HG03060 (cell line): ENCODE measurements around the gene ZNF284.
A peak's percentile ranks its signal among the peaks of the same experiment; 100 is the strongest.

Source experiments
- ATAC-seq: cut with Tn5 transposase; IDR thresholded peaks from one replicate; pipeline ENCODE4 v1.9.1; 2021; ENCODE audit warnings: low read depth, moderate number of reproducible peaks; ENCODE audit not compliant: unreplicated experiment

Gene ZNF284

DNA sequence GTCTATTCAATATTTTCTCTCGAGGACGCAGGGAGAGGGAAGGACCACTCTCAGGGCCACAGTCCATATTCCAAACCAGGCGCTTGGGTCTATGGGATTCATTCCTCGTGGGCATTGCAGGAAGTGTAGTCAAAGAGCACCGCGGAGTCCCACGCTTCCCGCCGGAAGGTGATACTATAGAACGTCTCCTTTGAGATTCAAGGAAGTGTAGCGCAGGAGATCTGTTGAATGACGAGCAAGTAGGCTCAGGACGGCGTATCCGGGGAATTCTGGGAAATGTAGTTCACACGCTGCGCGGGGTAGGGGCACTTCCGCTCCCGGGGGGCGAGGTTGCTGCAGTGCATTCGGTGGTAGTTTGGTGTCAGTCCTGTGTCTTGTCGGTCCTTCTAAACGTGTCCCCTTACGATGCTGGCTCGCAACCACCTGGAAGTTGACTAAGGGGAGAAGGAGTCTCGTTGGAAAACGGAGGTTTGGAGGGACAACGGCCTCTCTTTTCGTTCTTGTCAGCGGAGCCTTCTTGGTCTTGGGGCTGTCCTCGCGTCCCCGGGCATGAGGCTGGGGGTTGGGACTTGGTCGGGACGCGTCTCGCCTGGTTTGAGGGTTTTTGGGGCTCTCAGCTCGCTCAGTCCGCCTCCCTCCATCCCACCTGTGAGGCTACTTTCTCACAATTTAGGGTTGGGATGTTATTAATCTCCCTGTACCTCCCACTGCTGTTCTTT is at the start of gene ZNF284:
Gene ZNF284, plus strand, starts transcription at position 336 of the 719 bp plus-strand sequence. CDS start 4,231 bp downstream, outside the sequence.
- ATAC-seq, result no peak

DNA sequence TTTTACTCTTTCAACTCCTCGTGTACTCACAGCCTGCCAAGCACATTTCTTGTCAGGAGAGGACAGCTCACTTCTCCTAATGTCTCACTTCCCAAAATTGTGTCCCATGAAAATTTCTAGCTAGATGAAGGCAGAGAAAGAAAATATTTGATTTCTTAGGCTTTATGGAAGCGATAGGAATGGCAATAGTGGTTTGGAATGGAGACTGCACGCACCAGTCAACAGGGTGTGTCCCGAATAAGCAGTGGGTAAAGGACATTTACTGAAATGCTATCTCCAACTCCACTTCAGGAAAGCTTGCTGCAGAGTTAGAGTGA is 47.1 kb upstream of the ZNF284 start:
- ATAC-seq, result no peak

DNA sequence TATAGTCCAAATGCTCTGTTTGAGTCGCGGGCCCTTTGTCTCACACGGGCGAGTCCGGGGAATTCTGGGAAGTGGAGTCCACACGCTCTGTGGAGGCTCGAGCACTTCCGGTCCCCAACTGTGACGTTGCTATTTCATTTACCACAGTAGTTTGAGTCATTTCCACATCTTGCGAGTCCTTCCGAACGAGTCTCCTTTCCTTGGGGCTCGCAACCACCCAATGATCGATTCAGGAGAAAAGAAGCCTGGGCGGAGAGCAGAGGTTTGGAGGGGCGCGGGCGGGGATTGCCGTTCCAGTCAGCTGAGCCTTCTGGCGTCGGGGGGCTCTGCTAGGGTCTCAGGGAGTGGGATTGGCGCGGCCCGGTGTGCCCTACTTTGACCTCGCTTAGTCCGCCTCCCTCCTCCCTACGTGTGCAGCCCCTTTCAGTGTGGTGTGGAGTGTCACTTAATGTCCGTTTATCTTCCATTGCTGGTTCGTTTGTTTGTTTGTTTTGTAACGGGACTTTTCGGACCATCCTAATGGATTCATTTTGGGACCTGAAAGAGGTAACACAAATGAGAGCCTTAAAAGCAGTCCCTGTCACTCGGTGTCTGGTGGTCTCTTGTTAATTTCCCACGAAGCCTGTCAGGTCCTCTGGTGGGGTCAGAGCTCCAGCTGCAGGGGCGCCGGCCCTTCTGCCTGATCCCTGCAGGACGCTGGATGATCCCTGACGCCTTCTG is 46.6 kb upstream of the ZNF284 start, which contains the start of gene ZNF222:
Gene ZNF222, plus strand, starts transcription at position 163 of the 720 bp plus-strand sequence. Its CDS starts 58 bp downstream, at position 221.
- ATAC-seq, result no peak

DNA sequence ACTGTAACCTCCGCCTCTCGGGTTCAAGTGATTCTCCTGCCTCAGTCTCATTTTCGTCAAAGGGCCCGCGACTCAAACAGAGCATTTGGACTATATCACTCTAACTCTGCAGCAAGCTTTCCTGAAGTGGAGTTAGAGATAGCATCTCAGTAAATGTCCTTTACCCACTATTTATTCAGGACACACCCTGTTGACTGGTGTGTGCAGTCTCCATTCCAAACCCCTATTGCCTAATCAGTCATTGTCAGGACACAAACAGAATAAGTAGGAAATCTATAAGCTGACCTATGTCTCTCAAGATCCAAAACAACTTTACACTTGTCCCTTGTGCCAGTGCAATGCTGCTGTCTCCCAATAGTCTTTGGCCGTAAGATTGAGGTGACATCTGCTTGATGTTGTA is 45.3 kb upstream of the ZNF284 start:
- ATAC-seq, result no peak

DNA sequence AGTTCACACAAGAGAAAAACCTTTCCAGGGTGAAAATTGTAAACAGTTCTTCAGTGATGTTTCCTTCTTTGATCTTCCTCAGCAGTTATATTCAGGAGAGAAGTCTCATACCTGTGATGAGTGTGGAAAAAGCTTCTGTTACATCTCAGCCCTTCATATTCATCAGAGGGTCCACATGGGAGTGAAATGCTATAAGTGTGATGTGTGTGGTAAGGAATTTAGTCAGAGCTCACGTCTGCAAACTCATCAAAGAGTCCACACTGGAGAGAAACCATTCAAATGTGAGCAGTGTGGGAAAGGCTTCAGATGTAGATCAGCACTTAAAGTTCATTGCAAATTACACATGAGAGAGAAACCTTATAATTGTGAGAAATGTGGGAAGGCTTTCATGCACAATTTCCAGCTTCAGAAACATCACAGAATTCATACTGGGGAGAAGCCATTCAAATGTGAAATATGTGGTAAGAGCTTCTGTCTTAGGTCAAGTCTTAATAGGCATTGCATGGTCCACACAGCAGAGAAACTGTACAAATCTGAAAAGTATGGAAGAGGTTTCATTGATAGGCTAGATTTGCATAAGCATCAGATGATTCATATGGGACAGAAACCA is 39.9 kb upstream of the ZNF284 start:
- no peak for ATAC-seq

DNA sequence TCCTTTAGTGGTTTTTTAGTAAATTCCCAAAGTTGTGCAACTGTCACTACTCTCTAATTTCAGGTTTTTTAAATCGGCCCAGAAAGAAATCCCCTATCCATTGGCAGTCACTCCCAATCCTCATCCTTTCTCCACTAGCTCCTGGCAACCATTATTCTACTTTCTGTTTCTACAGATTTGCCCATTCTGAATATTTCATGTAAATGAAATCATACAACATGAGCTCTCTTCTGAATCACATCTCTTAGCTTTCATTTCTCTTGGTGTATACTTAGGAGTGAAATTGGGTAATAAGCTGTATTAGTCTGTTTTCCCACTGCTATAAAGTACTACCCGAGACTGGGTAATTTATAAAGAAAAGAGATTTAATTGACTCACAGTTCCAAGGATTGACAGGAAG is 29.8 kb upstream of the ZNF284 start:
- ATAC-seq, result no peak

DNA sequence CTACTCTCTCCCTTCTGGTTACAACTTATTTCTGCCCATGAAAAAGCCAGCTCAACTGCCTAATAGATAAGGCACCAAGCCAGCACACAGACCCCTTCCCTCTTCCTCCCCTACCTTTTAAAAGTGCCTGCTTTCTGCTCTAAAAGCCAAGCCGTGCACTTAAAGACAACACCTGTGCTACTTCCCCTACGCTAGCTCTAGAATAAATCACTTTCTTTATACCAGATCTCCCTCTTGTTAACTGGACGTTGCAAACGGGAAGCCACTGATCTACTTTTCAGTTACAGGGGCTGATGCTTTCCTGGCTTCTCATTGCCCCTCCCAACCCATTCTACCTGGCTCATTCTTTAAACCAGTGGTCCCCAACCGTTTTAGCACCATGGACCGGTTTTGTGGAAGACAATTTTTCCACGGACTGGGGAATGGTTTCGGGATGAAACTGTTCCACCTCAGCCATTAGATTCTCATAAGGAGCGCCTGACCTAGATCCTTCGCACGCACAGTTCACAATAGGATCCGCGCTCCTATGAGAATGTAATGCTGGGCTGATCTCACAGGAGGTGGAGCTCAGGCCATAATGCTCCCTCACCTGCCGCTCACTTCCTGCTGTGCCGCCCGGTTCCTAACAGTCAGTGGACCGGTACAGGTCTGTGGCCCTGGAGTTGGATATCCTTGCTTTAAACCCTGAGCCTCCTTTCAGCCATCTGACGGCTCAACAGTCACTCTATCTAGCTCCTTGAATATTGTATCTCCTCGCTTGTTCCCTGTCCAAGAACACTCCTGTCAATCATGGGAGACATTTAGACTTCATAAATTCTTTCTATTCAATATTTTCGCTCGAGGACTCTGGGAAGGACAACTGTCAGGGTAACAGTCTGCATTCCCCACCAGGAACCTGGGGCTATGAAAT is 21.0 kb upstream of the ZNF284 start:
- no peak for ATAC-seq

DNA sequence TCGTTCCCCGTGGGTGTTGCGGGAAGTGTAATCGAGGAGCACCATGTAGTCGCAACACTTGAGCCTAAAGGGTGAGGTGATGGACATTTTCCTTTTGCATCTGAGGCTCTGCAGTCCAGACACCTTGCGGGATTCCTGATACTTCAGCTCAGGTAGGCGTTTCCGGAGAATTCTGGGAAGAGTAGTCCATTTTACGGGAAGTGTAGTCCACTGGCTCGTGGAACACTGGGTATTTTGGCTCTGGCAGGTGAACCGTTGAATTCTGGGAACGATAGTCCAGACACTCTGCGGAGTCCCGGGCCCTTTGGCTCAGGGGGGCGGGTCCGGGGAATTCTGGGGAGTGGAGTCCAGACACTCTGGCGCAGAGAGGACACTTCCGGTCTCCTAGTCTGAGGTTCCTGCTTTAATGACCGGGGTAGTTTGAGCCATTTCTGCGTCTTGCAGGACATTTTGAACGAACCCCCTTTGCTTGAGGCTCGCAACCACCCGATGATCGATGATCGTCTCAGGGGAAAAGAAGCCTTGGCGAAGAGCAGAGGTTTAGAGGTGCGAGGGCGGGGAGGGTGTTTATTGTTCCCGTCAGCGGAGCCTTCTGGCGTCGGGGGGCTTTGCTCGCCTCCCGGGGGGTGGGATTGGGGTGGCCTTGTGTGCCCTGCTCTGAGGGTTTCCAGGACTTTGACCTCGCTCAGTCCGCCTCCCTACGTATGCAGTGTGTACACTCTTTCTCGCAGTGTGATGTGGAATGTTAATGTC is 20.1 kb upstream of the ZNF284 start, which contains the start of gene ZNF223:
Gene ZNF223, plus strand, starts transcription at position 387 of the 753 bp plus-strand sequence. CDS start 3,141 bp downstream, outside the sequence.
- no peak for ATAC-seq

DNA sequence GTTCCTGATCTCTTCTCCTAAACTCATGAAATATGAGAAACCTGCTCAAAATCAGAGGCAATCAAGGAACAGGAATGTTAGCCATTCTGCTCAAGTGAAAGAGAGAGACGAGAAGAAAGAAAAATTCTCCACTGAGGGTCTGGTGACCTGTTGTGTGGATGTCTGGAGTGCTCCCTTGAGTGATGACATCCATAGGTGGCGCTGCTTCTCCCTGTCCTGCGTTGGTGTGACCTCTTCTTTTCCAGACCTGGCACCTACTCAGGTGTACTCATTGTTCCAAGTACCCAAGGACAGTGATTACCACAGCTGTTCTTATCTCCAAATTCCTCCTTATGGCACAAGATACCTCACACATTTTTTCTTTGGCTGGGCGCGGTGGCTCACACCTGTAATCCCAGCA is 16.1 kb upstream of the ZNF284 start:
- no peak for ATAC-seq

DNA sequence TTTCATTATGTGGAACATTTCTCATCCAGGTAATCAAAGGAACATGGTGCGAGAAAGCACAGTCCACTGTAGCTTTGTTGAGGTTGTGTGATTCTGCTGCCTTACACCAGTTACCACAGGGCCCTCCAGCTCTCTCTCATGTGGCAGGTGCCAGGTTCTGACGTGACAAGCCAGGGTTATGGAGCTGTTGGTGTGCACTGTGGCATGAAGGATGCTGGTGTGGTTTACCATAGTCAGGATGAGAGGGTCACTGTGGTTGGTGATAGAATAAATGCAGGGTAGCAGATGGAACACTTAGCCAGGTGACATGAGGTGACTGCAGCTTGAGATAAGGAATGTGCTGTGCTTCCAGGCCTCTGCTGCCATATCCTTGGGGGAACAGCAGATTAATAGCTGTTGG is 12.7 kb upstream of the ZNF284 start:
- no peak for ATAC-seq

DNA sequence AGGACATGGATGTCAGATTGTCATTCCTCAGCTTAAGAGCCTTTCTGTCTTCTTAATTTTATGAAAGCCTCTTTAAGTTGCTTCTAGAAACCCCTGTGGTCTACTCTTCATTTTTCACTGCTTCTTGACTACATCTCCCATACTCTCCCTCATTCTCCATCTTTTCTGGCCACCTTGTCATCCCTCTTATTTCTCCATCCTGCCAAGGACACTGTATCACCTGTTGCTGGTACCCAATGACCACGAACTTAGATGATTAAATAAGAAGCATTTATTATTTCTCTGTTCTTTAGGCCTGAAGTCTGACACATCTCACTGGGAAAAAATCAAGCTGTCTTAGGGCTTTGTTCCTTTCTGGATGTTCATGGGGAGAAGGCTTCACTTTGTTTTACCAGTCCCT is 10.9 kb upstream of the ZNF284 start:
- ATAC-seq, result no peak

DNA sequence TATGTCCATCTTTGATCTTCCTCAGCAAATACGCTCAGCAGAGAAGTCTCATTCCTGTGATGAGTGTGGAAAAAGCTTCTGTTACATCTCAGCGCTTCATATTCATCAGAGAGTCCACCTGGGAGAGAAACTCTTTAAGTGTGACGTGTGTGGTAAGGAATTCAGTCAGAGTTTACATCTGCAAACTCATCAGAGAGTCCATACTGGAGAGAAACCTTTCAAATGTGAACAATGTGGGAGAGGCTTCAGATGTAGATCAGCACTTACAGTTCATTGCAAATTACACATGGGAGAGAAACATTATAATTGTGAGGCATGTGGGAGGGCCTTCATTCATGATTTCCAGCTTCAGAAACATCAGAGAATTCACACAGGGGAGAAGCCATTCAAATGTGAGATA is 5.7 kb upstream of the ZNF284 start:
- no peak for ATAC-seq

DNA sequence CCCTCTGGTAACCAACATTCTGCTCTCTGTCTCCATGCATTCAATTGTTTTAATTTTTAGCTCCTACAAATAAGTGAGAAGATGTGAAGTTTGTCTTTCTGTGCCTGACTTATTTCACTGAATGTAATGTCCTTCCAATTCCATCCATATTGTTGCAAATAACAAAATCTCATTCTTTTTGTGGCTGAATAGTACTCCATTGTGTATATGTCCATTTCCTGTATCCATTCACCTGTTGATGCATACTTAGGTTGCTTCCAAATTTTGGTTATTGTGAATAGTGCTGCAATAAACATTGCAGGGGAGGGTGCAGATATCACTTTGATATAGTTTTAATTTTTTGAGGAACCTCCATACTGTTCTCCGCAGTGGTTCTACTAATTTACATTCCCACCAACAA is 2.5 kb upstream of the ZNF284 start:
- no peak for ATAC-seq

DNA sequence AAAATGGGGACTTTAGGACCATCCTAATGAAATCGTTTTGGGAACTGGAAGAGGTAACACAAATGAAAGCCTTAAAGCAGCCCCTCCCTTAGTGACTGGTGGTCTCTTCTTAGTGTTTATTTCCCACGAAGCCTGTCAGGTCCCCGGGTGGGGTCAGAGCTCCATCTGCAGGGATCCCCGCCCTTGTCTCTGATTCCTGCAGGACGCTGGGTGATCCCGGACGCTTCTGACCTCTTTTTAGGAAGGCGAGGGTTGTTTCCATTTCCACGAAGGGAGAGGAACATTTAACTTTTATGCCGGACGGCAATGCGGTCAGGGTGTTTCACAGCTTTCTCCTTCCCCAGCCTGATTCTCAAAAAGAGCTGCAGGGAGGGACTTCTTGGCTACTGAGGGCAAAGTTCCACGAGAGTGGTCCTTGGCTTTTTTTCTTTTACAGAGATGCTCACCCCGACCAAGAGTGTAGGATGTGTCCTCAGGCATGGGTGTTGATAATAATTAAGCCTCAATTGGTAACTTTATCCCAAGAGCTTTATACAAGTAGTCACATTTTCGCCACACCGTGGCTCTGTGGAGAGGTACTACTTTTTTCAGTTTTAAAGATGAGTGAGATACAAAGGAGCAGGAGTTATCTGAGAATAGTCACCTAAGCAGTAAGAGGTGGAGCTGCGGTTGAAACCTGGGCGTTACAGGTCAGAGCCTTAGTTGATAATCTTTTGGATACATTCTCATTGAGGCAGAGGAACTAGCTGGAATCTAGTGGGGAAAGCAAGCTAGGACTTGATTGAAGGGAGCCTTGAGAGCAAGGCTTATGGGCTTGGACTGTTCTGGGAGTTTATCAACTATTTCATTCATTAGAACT is 813 bp downstream of the ZNF284 start:
- ATAC-seq, result no peak

DNA sequence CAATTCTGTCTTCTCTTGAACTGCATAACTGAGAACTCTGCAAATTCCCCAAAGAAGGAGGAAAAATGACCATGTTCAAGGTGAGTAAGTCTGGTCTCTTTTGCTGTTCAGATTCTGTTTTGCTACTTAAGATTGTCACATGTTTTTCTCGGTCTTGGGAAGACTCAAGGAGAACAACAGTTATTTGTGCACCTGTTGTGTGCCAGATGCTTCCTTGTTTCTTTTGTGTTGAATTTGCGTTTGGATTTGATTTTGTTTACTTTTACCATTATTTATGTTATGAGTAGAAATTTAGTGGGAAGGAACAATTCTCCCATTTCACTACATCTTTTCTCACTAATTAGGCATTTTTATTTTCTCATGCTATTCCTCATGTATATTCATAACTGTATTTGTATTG is 4.4 kb downstream of the ZNF284 start:
- no peak for ATAC-seq

DNA sequence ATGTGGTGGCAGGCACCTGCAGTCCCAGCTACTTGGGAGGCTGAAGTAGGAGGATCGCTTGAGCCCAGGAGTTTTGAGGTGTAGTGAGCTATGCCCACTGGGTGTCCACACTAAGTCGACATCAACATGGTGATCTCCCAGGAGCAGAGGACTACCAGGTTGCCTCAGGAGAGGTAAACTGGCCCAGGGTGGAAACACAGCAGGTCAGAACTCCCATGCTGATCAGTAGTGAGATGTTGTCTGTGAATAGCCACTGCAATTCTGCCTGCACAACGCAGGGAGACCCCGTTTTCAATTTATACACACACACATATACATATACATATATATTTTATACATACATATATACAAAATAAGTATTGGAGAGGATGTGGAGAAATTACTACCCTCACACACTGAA is 20.1 kb downstream of the ZNF284 start:
- ATAC-seq, result no peak

DNA sequence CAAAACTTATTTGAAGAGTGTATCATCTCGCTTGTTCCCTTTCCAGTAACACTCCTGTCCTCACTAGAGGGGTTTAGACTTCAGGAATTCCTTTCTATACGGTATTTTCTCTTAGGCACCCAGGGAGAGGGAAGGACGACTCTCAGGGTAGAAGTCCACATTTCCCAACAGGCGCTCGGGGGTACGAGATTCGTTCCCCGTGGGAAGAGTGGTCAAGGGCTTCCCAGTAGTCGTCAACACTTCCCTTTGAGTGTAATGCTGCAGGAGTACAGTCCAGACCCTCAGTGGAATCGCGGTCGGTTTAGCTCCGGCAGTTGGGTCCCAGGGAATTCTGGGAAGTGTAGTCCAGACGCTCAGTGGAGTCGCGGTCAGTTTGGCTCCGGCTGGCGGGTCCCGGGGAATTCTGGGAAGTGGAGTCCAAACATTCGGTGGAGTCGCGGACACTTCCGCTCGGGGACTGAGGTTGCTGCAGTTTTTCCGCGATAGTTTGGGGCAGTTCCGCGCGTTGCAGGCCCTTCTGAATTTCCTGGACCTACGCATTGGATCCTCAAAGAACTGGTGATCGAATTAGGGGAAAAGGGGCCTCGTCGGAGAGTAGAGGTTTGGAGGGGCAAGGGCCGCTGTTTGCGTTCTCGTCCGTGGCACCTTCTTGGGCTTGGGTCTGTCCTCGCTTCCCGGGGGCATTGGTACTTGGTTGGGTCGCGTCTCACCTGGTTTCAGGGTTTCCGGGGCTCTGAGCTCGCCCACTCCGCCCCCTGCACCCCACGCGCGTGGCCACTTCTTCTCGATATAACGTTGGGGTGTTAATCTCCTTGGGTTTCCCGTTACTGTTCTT is 22.2 kb downstream of the ZNF284 start, which contains the start of gene ZNF224:
Gene ZNF224, plus strand, starts transcription at position 431 of the 835 bp plus-strand sequence. CDS start 3,513 bp downstream, outside the sequence.
- peak; percentile 61 for ATAC-seq

DNA sequence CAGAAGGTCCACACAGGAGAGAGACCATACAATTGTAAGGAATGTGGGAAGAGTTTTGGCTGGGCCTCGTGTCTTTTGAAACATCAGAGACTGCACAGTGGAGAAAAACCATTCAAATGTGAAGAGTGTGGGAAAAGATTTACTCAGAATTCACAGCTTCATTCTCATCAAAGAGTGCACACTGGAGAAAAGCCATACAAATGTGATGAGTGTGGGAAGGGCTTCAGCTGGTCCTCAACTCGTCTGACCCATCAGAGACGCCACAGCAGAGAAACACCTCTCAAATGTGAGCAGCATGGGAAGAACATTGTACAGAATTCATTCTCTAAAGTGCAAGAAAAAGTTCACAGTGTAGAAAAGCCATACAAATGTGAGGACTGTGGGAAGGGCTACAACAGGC is 35.8 kb downstream of the ZNF284 start:
- ATAC-seq, result no peak
